NCI-H1930 (cell line): ENCODE results near the gene PAQR8.

Source experiments
- DNase-seq, 2 experiments: peaks; one replicate each; lab custom pipeline; 2025; lab: John Stamatoyannopoulos, UW

Gene PAQR8

DNA sequence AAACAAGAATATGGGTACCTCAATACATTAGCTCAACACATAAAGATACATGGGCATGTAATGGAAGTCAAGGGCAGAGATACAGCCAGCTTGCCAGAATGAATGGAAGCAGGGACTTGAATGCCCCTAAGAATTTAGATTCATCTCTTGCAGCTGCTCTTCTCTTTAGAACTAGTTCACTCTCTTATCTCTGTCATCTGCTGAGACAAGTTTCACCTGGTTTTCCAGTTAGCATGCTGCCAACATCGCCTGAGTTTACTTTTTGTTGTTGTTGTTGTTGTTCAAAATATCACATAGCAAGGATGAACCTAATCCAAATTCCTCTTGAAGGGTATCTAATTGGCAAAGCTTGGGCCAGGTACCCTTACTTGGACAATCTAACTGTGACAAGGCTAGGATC, 14.1 kb upstream of the PAQR8 start:
- DNase-seq: no peak

GRCh38 chr6:52351879-52352238, 10.1 kb upstream of the PAQR8 start:
- no peak for DNase-seq

DNA sequence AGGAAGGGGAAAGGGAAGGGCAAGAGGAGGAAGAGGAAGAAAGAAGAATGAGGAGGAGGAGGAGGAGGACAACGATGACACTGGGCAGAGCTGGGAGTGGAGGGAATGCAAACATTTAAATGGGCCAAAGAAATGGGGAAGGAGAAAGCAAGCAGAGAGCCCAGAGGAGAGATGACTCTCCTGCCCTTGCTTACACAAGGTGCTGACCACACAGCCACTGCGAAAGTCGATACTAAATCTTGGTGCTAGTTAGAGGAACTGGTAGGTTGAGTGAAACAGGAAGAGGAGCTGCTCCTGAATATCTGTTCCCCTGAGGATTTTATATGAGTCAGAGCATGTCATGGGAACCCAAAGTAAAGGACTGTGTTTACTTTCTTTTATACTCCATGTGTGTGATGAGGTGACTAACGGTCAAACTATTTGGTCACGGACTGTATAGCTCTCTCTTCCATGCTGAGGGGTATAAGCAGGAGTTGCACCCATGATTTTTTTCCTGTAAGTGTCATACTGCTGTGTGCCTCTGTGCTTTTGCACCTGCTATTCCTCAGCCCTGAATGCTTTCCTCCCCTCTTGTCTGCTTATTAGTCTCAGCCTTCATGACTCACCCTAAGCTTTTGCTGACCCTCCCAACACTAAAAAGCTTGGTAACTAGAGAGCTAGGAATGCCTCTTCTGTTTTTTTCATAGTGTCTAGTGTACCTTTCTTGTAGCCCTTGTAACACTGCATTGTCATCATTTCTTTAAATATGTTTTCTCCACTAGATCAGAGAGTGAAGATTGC, 9.5 kb upstream of the PAQR8 start:
- DNase-seq: peak in 1 of 2 experiments; percentile 69

GRCh38 chr6:52356017-52356416, 5.9 kb upstream of the PAQR8 start:
- DNase-seq: no peak

GRCh38 chr6:52359403-52359802, 2.5 kb upstream of the PAQR8 start:
- no peak for DNase-seq

DNA sequence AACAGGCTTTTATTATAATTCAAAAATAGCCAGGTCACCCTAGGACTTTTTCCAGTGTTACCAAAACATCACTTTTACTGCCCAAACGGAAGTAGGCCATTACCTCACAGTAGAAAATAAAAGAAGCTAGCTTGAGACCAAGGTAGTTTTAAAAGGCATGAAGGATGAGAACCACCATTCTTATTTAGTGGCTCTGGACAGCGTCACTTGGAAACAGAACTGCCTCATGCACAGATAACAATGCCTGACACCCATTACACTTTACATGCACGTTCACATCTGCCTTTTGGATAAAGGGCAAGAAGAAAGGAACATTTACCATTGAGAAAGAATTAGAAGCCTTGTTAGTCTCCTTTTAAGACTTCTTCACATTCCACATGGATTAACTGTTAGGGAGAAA, 1.9 kb upstream of the PAQR8 start:
- no peak for DNase-seq

DNA sequence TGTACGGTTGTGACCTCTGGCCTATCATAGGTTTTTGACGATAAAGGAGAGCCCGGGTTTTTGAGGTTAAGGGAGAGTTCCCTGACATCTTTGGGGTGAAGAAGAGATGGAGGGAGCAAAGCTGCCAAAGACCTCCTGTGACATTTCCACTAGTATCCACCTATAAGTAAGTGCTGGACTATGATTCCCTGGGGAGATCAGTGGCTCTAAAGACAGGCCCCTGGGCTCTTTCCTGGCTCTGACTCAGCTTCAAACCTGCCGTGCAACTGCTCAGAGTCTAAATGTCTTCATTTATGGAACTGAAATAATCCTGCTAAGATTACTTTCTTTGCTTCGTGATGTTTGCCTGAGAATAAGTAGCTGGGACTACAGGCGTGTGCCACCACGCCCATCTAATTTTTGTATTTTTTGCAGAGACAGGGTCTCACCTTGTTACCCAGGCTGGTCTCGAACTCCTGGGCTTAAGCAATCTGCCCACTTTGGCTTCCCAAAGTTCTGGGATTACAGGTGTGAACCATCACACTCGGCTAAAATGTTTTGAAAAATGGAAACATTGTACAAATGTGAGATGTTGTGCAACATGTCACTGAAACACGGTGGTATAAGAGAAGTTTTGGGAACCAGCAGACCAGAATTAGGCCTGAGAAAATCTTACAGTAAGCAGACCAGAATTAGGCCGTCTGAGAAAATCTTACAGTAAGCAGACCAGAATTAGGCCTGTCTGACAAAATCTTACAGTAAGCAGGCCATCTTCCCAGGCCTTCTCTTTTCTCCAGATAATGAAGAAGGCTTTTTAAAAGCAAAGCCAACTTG, 1.1 kb upstream of the PAQR8 start:
- DNase-seq: no peak

DNA sequence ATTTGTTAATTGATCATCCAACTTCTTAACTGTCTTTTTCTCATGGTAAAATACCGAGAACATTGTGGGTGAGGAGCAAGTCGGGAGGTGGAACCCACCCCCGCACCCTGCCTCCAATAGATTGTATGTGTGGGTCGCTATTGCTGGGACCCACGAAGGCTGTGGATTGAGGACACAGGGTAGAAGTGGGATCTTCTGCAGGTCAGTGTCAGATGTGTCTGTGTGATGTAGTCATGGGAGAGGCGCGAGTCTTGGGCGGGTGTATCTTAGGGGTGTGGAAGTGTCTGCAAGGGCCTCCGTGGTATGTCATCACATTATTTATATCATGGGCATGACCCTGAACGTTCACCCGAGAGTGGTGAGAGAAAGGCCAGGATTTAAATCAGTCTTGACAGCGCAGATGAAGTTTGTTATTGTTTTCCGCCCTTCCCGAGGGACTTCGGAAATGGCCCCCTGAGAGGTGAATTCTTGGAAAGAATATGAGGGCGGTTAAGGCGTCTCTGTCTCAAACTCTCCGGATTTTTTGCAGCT, 472 bp upstream of the PAQR8 start:
- no peak for DNase-seq

- DNase-seq: no peak
Observed at GRCh38 chr6:52362443-52363227, 684 bp downstream of the PAQR8 start.

DNA sequence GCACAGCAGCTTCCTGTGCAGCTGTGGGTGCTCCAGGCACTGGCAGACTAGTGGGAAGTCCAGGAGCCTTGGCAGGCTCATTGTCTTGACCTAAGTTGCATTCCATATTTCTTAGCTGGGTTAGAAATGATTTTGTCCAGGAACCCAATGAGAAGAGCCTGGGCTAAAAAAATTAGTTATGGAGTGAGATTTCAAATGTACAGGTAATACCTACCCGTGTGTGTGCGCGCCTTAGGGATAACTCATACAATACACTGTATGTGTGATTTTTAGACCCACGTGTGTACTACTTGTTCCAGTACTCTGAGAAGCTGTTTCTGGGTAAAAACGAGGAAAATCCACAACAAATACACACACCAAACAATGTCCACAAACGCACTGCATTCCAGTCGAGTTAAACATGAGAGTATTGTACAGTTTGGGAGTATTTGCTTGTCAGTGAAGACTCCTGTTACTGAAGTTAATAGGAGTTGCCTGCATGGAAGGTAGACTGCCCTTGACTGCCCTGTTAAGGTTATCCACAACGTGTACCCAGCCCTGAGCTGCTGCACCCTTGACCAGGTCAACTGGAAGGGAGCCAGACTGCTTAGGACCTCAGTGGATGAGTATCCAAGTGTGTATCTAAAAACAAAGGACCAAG, 1.4 kb downstream of the PAQR8 start:
- DNase-seq: no peak

GRCh38 chr6:52364480-52365166, 2.7 kb downstream of the PAQR8 start:
- no peak for DNase-seq

- DNase-seq: no peak
Observed at GRCh38 chr6:52365317-52365716, 3.4 kb downstream of the PAQR8 start.

GRCh38 chr6:52365866-52366540, 4.1 kb downstream of the PAQR8 start:
- no peak for DNase-seq

DNA sequence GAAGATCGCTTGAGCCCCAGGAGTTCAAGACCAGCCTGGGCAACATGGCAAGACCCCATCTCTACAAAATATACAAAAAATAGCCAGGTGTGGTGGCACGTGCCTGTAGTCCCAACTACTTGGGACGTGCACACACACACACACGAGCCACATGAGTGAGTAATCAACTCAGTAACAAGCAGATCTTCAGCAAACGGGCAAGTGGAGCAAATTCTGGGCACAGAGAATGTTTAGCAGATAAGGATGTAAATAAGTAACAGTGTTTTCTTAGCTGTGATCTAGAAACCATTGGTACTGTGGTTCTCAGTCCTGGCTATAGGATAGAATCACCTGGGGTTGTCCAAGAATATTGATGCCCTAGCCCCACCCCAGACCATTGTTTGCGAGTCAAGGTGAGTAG, 6.1 kb downstream of the PAQR8 start:
- DNase-seq: no peak

DNA sequence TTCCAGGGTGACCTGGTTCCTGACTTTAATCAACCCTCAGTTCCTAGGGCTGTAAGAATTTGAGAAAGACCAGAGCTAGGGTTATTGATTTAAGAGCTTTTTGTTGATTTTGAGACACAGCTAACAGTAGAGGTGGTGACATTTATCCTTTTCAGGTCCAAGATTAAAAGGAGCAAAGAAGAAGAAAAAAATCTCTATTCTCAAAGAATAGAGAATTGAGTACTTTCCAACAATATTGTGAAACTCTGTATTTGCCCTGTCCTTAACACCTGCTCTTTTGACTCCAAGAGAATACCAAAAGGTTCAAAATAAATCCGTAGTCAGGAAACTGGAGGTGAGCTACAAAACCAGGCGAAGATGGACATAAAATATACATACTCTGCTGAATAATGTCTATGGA, 7.3 kb downstream of the PAQR8 start:
- DNase-seq: no peak

DNA sequence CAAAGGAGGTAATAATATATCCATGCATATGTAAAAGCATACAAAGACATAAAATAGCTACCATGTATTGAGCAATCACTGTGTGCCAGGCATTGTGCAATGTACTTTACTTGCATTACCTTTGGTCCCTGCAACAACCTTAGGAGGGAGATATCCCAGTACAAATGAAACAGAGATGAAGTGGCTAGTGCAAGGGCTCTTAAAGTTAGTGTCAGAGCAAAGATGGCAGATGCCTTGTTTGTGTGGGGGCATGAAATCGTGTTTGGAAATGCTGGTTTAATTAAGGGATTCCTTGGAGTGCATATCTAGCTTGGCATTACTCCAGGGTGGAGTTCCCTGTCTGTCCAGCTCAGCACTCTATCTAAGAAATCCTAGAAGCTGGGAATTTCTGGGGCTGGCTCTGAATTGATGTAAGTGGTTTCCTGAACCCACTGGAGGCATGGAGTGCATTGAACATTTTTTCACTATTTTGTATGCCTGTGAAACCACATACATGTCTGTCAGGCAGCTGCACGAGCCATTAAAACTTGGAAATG, 9.8 kb downstream of the PAQR8 start:
- no peak for DNase-seq

DNA sequence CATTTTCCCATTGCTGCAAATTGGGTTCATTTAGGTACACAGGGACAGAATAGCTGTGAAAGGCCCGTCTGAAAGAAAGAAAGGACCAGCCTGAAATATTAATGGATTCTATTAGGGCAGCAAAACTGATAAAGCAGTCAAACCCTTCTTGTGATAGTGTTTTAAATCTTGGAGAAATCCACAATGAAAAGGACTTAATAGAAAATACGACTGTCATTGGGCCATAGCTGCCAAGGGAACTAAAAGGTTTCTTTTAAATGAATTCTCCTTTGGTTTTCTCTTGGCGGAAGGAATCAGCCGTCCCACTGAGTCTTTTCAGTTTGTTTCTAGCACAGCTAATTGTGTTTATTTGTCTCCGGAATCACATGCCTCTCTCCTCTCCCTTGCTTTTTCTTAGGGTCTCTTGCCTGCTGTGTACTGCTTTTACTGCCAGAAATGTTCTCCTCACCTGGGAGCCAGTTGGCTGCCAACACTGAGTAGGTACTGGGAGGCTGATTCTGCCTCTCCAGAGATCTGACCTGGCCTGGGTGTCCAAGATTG, 11.3 kb downstream of the PAQR8 start:
- no peak for DNase-seq

- no peak for DNase-seq
Observed at GRCh38 chr6:52374247-52374646, 12.3 kb downstream of the PAQR8 start.

- DNase-seq: no peak
Observed at GRCh38 chr6:52375780-52376556, 14.0 kb downstream of the PAQR8 start.
